DND-41 (cell line): Measurements from ENCODE around the gene SLC25A41.

Experiments used
- CTCF ChIP-seq: IDR thresholded peaks from 2 replicates; pipeline ENCODE4 v1.5.1; 2012; ENCODE audit warnings: borderline replicate concordance, low read length, moderate library complexity, mild to moderate bottlenecking; ENCODE audit not compliant: poor library complexity, severe bottlenecking; ENCODE audit errors: extremely low read depth
- EZH2 ChIP-seq: IDR thresholded peaks from 3 replicates; pipeline ENCODE4 v1.6.1; 2012; ENCODE audit warnings: borderline replicate concordance, low read depth, mild to moderate bottlenecking, moderate library complexity, low read length, inconsistent platforms; ENCODE audit not compliant: severe bottlenecking

- peak; percentile 38 for TF ChIP-seq CTCF
- no peak for TF ChIP-seq EZH2
Measured at GRCh38 chr19:6481541-6482342, 48.2 kb upstream of the SLC25A41 start, which contains the start of gene DENND1C.
